NCI-H446 treated with DMSO at 0.1 percent for 48 hours (cell line): ENCODE measurements around the gene AFMID.
"Not testable (repeated sequence)": the region's sequence is repeated elsewhere in the genome, so short reads cannot be mapped to it uniquely, and the experiment has no call there.

ENCODE experiments used
- DNase-seq: peaks from one replicate; lab custom pipeline; 2025; lab: John Stamatoyannopoulos, UW

Gene AFMID

DNA sequence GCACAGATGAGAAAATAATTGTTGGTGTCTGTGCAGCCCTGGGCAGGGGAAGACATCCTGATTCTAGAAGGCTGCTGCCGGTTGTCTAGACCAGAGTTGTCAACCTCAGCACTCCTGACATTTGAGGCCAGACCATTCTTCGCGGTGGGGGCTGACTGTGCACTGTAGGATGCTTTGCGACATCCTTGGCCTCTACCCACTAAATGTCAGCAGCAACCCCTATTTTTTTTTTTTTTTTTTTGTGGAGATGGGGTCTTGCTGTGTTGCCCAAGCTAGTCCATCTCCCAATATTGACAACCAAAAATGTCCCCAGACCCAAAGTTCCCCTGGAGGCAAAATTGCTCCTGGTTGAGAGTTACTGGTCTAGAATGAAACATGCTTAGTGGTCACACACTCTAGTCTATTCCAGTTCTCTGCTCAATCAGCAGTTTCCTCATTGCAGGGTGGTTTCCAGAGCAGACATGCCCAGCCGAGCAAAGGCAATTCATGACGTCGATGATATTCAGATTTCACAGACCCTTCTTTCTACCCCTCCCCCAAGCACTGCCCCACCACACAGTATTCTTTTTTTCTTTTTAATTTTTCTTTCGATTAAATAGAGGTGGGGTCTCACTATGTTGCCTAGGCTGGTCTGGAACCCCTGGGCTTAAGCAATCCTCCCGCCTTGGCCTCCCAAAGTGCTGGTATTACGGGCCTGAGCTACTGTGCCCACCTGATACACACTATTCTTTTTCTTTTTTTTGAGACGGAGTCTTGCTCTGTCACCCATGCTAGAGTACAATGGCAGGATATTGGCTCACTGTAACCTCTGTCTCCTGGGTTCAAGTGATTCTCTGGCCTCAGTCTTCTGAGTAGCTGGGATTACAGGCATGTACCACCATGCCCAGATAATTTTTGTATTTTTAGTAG is 32.0 kb upstream of the AFMID start:
- no peak for DNase-seq

DNA sequence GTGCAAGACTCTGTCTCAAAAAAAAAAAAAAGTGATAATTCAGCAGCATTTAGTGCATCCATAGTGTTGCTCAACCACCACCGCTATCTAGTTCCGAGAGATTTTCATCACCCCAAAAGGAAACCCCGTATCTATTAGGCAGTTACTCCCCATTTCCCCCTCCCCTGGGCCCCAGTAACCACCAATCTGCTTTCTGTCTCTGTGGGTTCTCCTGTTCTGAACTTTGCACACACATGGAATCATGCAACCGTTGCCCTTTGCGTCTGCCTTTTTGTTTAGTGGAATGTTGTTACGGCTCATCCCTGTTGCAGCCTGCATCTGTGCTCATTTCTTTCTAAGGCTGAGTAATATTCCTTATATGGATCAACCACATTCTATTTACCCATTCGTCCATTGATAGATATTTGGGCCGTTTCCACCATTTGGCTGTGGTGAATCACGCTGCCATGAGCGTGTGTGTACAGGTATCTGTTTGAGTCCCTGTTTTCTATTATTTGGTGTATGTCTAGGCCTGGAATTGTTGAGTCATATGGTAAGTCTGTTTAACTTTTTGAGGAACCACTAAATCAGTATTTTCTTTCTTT is 27.5 kb upstream of the AFMID start:
- no peak for DNase-seq

DNA sequence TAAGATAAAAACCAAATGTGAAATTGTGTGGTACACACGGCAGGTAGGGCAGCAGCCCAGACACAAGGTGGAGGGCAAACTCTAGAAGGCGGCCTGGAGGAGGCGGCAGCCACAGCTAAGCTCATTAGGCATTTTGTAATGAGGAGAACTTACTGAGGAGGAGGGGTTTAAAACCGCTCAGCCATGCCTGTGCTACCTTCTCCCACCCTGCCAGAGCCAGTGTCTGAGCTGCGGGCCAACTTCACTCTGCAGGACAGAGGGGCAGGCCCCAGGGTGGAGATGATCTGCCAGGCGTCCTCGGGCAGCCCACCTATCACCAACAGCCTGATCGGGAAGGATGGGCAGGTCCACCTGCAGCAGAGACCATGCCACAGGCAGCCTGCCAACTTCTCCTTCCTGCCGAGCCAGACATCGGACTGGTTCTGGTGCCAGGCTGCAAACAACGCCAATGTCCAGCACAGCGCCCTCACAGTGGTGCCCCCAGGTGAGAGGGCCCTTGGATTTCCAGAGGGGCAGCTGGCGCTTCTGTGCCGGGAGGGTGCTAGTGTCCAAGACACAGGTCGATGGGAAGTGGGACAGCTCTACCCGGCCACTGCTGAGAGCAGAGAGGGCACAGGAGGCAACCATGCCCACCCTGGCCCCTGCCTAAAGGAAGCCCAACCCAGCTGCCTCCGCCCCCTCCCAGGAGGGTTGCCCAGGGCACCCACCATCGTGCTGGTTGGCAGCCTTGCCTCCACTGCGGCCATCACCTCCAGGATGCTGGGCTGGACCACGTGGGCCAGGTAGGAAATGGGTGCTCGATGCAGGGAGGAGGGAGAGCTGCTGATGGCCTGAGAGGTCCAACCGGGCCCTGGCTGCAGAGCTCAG is 23.0 kb upstream of the AFMID start:
- no peak for DNase-seq

DNA sequence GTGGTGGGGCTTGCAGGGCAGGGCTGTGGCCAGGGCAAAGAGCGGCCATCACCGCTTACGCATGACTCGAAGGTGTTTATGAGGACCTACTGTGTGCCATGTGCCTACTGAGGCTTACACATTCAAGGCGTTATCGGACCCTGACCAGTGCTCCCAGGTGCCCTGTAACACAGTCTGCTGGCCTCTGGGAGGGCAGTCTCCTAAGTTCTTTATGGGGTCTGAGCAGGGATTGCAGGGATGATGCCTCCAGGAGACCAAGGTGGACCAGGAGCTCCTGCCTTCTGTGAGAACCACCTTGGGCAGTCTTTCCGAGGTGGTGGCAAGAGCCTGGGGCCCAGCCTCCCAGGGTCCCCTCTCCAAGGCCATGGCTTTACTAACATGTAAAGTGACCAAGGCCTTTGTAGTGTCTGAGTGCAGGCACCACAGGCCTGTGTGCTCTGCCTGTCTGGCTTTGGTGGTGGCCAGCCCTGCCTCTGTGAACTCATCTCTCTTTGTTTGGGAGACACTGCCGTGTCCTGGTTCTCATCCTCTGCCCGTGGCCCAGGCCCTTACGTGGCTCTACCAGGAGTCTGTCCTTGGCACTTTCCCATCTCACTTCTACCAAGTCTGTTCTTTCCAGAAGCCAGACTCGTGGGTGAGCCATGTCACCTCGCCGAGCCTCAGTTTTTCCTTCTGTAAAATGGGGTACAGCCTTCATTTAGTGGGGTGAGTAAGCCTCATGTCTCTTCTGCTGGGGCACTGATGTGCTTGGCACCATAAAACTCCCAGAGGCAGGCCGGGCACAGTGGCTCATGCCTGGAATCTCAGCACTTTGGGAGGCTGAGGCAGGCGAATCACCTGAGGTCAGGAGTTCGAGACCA is 22.2 kb upstream of the AFMID start:
- DNase-seq, result no peak

DNA sequence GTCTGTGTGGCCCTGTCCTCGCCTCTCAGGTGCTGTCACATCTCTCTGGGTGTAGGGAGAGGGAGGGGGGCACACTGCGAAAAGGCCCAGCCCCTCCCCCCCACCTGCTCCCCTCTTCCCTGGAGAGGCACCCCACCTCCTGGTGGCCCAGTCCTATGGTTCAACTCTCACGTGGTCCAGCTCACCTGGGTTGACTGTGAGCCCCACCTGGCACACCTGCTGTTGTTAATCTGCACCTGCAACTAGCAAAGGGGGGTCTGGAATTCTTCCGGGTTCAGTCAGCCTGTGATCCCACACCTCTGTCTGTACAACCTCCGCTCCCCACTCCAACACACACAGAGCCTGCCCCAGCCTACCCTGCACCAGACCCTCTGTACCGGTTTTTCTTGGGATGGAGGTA is 20.7 kb upstream of the AFMID start:
- DNase-seq, result no peak

DNA sequence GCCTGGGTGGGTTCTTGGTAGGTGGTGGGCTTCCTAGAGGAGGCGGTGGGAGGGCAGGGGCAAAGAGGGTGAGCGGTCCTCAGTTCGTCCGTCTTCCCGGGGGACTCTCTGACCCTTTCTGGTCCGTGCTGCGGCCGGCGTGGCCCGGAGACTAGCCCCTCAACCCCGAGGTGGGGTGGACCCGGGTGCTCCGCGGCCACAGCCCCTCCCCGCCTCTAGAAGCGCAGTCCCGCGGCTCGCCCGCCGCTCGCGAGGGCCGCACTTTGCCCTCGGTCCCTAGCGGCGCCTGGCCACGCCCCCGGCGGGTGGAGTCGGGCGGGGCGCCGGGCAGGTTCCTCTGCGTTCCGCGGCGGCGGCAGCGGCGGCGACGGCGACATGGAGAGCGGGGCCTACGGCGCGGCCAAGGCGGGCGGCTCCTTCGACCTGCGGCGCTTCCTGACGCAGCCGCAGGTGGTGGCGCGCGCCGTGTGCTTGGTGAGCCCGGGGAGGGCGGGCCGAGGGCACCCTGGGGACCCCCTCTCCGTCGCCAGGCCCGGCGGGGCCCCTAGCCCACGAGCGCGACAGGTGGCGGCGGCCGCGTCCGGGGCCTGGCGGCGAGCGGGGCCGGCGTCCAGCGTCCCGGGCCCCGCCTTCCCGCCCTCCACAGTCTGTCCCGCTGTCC is 18.8 kb upstream of the AFMID start, which contains the start of gene SYNGR2:
TSS of gene SYNGR2 (plus strand) at position 340 of the 661 bp plus-strand sequence. CDS start at position 376, 36 bp downstream.
- DNase-seq, result peak; percentile 46

DNA sequence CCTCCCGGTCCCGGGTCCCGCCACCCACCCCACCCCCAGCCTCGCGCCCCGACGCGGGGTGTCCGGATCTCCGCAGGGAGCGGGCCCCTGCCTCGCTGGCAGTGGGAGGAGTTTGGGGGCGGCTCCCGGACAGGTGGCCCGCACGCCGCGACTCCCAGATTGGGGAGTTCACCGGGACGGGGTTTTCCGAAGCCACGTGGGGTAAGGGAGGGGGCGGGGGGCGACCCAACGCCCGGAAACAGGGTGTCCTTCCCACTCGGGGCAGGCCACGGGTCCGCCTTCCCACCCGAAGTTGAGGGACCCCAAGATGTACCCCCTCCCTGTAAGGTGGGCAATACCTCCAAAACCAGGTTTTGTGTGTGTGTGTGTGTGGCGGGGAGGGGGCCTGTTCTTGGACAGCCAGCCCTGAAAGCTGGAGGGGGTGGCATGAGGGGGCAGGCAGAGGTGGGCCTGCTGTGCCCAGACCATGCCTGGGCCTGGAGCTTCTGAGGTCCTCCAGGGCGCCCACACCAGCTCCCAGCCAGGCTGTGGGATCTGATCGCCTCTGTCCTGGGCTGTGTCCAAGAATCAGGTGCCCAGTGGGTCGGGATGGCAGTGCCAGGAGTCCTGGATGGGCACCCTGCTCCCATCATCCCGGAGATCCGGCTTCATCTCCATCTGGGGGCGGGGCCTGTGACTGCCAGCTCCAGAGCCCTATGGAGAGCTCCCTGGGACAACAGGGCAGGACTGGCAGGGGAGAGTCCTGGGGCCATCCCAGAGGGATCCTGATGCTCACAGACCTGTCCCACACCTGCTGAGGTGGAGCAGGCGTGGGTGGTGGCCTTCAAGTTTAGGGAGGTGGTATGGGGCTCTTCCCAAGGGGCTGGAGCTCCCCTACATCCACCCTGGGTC is 18.0 kb upstream of the AFMID start:
- DNase-seq, result peak; percentile 35

DNA sequence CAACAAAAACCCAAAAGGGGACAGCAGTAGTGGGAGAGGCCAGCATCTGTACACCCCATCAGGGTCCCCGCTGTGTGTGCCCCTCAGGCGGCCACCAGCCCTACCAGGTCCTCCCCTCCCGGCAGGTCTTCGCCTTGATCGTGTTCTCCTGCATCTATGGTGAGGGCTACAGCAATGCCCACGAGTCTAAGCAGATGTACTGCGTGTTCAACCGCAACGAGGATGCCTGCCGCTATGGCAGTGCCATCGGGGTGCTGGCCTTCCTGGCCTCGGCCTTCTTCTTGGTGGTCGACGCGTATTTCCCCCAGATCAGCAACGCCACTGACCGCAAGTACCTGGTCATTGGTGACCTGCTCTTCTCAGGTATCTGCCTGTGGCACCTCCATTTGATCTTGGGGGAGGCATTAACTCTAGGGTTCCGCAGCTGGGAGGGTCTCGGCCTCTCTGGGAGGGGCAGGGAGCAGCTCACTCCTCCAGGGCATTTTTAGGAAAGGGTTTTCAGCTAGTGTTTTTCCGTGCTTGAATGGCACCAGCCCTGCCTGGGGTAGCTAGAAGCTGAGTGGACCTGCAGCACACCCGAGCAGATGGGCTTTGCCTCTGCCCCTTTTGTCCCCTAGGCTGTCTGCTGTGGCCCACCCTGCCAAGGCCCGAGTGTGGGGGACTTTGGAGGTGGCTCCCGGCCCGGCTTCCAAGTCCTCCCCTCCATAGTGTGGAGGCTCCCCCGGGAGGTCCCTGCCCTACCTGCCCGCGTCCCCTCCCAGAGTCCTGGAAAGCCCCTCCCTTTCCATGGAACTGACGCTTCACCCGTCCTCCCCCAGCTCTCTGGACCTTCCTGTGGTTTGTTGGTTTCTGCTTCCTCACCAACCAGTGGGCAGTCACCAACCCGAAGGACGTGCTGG is 16.2 kb upstream of the AFMID start:
- DNase-seq, result no peak

DNA sequence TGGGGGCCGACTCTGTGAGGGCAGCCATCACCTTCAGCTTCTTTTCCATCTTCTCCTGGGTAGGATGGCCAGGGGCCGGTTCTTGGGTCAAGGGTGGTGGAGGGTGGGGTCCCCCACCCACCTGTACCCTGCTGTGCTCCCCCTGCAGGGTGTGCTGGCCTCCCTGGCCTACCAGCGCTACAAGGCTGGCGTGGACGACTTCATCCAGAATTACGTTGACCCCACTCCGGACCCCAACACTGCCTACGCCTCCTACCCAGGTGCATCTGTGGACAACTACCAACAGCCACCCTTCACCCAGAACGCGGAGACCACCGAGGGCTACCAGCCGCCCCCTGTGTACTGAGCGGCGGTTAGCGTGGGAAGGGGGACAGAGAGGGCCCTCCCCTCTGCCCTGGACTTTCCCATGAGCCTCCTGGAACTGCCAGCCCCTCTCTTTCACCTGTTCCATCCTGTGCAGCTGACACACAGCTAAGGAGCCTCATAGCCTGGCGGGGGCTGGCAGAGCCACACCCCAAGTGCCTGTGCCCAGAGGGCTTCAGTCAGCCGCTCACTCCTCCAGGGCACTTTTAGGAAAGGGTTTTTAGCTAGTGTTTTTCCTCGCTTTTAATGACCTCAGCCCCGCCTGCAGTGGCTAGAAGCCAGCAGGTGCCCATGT is 15.4 kb upstream of the AFMID start:
- DNase-seq, result not testable (repeated sequence)

DNA sequence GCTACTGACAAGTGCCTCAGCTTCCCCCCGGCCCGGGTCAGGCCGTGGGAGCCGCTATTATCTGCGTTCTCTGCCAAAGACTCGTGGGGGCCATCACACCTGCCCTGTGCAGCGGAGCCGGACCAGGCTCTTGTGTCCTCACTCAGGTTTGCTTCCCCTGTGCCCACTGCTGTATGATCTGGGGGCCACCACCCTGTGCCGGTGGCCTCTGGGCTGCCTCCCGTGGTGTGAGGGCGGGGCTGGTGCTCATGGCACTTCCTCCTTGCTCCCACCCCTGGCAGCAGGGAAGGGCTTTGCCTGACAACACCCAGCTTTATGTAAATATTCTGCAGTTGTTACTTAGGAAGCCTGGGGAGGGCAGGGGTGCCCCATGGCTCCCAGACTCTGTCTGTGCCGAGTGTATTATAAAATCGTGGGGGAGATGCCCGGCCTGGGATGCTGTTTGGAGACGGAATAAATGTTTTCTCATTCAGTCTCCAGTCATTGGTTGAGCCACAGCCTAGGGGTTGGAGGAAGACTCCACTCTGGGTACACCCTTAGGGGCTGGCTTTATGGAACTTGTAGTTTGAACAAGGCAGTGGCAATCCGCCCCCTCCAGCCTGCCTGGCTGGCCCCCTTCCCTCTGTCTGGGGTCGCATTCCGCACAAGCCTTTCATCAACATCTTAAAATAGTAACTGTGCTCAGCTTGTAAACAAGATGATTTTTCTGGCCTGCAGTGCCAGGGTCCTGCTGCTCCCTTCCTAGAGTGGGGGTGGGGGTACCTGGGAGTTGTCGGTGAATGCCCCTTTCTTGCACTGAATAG is 14.7 kb upstream of the AFMID start:
- no peak for DNase-seq

DNA sequence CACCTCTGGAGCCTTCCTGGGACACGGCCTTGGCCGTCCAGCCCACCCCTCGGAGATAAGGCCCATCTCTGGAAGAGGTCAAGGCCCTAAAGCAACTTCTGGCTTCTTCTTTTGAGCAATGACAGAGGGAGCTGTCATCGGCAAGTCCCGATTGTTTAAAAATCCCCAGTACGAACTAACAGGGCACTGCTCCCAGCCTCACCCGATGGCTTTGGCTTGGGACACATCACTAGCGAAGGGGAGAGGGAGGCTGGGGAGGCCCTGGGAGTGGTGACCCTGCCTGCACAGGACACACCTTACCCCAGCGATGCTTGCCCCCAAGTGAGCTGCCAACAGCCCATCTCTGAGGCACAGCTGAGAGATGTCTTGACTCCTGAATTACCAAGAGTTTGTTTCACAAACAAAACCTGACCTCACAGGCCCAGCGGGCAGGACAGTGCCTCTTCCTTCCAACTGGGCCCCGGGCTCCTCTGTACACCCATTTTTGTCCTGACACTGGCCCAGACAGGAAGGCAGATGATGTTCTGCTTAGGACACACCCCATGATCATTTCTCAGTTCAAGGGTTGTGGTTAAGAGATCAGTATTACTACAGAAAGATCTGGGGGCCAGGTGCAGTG is 14.0 kb upstream of the AFMID start:
- DNase-seq, result no peak

DNA sequence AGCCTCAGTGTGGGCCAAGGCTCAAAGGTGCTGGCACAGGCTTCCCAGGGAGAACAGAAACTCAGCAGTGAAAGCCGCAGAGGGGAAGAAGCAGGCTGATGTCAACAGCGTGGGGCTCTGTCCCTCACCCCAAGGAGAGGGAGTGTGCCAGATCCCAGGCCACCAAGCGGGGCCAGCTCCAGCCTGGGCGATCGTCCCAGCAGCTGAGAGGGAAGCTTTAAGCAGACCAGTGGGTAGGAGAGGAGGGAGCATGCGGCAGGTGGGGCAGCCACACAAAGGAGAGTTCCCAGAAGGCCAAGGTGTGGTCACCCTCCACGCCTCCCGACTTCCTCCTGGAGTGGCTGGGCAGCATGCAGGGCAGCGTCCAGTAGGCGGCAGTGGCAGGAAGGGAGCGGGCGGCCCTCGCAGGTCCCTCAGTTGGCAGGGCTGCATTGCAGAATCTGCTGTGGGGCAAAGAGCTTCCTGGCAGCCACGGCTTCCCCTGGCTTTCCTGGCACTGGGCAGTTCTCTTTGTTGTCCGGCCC is 12.8 kb upstream of the AFMID start:
- no peak for DNase-seq

DNA sequence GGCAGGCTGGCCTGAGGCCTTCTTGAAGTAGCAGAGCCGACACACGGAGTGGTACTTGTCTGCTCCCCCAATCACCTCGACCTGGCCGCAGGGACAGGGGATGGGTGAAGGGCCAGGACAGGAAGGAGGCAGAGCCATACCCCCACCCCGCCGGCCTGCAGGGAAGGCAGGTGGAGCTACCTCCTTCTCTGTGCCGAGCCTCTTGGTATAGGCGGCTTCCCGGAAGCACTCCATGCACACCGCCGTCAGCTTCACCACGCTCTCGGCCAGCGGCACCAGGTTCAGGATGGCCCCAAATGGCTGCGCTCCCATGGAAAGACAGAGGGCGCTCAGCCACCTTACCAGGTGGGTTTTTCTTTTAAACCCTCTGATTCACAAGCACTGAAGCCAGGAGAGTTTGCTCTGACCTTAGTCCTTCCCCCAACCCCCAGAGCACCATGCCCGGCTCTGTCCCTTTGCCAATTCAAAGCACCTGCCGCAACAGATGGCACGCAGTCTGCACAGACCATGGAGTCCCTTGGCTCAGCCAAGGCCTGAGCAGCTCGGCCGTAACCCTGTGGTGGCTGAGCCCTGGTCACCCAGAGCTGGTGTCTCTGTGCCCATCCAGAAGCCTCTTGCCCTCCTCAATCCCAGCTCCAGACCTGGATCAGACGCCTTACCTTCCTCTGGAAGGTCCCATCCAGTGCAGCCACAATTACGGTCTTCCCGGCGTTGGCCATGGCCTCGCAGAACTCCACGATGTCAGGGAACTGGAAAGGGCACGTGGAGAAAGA is 12.1 kb upstream of the AFMID start:
- DNase-seq, result peak; percentile 58

DNA sequence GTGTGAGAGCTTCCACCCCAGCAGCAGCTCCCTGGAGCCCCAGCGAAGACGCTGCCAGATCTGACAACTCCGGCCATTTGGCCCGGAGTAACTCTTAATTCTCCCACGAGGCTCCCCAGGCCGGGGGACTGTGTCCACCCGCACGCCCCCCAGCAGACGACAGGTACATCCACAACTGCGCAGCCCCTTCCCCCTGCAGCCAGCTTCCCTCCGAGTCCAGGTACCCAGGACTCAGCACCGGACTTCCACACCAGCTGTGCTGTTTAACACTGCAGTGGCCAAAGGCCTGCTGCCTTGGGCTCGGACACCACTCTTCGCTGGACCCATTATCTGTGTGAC is 11.6 kb upstream of the AFMID start:
- no peak for DNase-seq

DNA sequence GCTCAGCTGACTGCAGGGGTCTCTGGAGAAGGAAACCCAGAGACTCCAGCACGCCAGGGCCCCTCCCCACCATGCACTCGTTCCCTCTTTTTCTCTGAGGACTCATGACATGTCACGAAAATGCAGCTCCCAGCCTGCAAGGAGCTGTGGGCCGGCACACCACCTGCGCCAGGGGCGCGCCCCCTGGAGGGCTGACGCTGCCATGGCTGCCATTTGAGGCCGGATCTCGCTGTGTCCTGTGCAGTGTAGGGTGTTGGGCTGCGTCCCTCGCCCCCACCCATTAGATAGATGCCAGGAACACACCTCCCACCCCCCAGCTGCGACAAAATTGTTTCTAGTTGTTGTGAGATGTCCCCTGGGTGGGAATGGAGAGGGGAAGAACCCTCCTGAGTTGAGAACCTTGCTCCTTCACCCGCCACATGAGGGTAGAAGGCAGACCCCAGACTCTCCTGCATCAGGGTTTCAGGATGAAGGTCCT is 10.6 kb upstream of the AFMID start:
- DNase-seq, result no peak

DNA sequence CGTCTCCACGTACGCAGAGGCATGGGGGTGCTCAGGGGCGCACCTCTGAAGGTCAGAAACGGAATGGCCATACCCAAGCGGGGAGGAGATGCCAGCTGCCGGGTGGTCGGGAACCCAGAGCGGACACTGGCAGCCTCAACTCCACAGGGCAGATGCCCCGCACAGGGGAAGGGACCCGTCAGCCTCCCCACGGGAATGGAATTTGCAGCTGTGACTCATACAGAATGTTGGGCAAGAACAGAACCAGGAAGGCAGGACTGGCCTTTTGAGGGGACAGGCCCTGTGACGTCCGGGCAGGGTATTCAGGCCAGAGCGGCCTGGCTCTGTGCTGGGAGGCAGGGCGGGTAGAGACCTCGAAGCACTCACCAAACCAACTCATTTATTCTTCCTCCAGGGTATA is 7.8 kb upstream of the AFMID start:
- no peak for DNase-seq
